ENCODE data around the gene OTOP3.

The OTOP3 gene

DNA sequence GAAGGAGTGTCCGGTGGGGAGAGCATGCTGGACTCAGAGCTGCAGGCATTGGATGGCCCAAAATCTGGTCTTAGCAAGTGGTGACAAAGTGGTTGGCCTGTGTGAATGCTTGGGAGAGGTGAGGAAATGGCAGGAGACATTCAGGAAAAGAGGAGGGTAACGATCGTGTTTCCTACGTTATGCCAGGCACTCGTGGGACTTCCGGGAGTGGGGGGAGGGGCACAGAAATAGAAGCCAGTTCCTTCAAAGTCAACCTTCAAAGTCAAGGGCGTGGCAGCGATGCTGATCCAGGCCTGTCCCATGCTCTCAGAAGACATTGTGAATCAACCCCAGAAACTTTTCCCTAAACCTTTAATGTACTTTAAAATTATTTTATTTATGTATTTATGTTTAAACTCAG lies 3.8 kb downstream of the OTOP3 start:
- no peaks in the 10 kb centered on the region for H3K9me3 ChIP-seq (ENCODE audit: severe bottlenecking)
- no peak for DNase-seq
- no peaks in the 10 kb centered on the region for H3K27me3 ChIP-seq (ENCODE audit: insufficient read depth, low read depth, severe bottlenecking)
- peaks cover 44% of the 10 kb centered on the region for H3K36me3 ChIP-seq
- no peak overlapping the region for H3K4me3 ChIP-seq (ENCODE audit: low read depth, low read length)
- H3K27ac ChIP-seq: no peak overlapping the region
- TF ChIP-seq, protein P1, sequence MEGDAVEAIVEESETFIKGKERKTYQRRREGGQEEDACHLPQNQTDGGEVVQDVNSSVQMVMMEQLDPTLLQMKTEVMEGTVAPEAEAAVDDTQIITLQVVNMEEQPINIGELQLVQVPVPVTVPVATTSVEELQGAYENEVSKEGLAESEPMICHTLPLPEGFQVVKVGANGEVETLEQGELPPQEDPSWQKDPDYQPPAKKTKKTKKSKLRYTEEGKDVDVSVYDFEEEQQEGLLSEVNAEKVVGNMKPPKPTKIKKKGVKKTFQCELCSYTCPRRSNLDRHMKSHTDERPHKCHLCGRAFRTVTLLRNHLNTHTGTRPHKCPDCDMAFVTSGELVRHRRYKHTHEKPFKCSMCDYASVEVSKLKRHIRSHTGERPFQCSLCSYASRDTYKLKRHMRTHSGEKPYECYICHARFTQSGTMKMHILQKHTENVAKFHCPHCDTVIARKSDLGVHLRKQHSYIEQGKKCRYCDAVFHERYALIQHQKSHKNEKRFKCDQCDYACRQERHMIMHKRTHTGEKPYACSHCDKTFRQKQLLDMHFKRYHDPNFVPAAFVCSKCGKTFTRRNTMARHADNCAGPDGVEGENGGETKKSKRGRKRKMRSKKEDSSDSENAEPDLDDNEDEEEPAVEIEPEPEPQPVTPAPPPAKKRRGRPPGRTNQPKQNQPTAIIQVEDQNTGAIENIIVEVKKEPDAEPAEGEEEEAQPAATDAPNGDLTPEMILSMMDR (IDR thresholded peaks at IDR 0.05; ENCODE audit: low read depth, low read length): no peak

DNA sequence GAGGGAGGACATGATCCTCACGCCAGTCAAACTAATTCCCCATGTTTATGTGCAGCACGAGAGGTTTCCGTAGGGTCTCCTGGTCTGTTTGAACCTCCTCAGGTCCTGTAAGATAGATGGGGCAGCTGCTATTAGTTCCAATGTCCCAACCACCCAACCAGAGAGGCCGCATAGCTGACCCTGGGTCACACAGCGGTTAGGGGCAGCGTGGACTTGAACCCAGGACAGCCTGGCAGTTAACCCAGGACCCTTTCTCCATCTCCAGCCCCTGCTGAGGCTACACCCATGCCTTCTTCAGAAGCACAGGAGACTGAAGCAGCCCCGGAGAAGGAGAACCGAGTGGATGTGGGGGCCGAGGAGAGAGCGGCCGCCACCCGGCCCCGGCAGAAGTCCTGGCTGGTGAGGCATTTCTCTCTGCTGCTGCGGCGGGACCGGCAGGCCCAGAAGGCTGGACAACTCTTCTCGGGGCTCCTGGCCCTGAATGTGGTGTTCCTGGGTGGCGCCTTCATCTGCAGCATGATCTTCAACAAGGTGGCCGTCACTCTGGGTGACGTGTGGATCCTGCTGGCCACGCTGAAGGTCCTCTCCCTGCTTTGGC lies 5.5 kb downstream of the OTOP3 start:
- Histone ChIP-seq H3K4me3 (ENCODE audit: low read depth, low read length) (no peak overlapping the region), H3K9me3 (ENCODE audit: severe bottlenecking) (no peaks in the 10 kb centered on the region), H3K27me3 (ENCODE audit: insufficient read depth, low read depth, severe bottlenecking) (no peaks in the 10 kb centered on the region), H3K36me3 (peaks cover 55% of the 10 kb centered on the region), H3K27ac (no peak overlapping the region)
- no peak for DNase-seq
- TF ChIP-seq, protein P1 (IDR thresholded peaks at IDR 0.05; ENCODE audit: low read depth, low read length): no peak

DNA sequence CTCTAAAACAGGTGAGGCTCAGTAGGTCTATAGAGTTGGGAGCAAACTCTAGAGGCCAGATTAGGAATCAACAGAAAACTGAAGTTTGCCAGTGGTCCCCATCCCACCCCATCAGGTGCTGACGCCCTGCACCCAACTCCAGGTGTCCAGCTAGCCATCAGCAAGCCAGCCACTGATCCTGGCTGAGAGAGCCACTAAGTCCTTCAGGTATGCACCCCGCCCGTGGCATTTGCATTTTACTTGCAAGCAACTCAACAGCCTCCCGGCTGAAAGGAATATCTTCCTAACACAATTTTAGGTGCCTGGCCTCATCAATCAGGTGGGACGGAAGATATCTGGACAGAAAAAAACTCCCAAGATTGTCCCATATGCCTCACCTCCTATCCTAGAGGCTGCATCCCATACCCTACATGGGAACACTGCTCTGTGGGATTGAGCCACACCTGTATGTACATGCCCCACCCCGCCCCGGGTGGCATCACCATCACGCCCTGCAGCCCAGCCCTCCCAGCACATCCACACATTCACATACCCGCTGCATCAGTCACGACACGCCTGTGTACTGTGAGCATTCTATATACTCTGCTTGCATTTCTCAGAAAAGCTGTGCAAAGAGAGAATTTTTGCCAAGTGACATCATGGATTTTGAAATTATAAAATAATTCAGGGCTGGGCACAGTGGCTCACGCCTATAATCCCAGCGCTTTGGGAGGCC lies 8.3 kb downstream of the OTOP3 start:
- no peaks in the 10 kb centered on the region for H3K27me3 ChIP-seq (ENCODE audit: insufficient read depth, low read depth, severe bottlenecking)

DNA sequence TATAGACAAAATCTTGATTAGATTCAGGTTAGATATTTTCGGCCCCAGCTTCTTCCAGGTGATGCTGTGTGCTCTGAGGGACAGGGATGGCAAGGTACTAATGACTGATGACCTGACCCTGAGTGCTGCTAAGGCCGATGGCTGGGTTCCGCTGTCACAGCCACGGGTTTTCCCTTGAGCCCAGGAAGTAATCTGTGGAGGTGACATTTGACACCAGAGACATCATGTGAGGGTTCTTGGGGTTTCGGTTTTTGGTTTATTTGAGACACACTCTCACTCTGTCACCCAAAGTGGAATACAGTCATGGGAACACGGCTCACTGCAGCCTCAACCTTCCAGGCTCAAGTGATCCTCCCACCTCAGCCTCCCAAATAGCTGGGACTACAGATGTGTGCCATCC lies 9.8 kb downstream of the OTOP3 start:
- no peak for DNase-seq
- Histone ChIP-seq H3K36me3 (peaks cover 73% of the 10 kb centered on the region), H3K27me3 (ENCODE audit: insufficient read depth, low read depth, severe bottlenecking) (no peaks in the 10 kb centered on the region), H3K9me3 (ENCODE audit: severe bottlenecking) (no peaks in the 10 kb centered on the region), H3K4me3 (ENCODE audit: low read depth, low read length) (no peak overlapping the region), H3K27ac (no peak overlapping the region)
- TF ChIP-seq, protein P1 (IDR thresholded peaks at IDR 0.05; ENCODE audit: low read depth, low read length): no peak

More for the DNA sequence above, 8.3 kb downstream of the OTOP3 start:
- TF ChIP-seq, protein P1 (IDR thresholded peaks at IDR 0.05; ENCODE audit: low read depth, low read length): no peak
- no peak for DNase-seq
- Histone ChIP-seq H3K27ac (no peak overlapping the region), H3K9me3 (ENCODE audit: severe bottlenecking) (no peaks in the 10 kb centered on the region), H3K36me3 (peaks cover 75% of the 10 kb centered on the region), H3K4me3 (ENCODE audit: low read depth, low read length) (no peak overlapping the region)

DNA sequence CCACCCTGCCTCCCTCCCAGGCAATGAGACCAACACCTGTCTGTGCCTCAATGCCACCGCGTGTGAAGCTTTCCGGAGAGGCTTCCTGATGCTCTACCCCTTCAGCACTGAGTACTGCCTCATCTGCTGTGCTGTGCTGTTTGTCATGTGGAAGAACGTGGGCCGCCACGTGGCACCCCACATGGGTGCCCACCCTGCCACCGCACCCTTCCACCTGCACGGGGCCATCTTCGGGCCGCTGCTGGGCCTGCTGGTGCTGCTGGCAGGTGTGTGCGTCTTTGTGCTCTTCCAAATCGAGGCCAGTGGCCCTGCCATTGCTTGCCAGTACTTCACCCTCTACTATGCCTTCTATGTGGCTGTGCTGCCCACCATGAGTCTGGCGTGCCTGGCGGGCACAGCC lies 10.9 kb downstream of the OTOP3 start:
- TF ChIP-seq, protein P1 (IDR thresholded peaks at IDR 0.05; ENCODE audit: low read depth, low read length): no peak
- Histone ChIP-seq H3K9me3 (ENCODE audit: severe bottlenecking) (no peaks in the 10 kb centered on the region), H3K27me3 (ENCODE audit: insufficient read depth, low read depth, severe bottlenecking) (no peaks in the 10 kb centered on the region), H3K36me3 (peaks cover 62% of the 10 kb centered on the region), H3K27ac (no peak overlapping the region), H3K4me3 (ENCODE audit: low read depth, low read length) (no peak overlapping the region)
- DNase-seq: no peak
